ENCODE results near the gene VARS1. TPM values are rescaled to one million over a fixed set of nuclear protein-coding genes. Genes with fewer than 3 reads are reported as not detected.
"Not testable (repeated sequence)": the region's sequence is repeated elsewhere in the genome, so short reads cannot be mapped to it uniquely, and the experiment has no call there.

Gene VARS1
- total RNA-seq, 1 donor from 2014 or later, result 73.4 TPM

DNA sequence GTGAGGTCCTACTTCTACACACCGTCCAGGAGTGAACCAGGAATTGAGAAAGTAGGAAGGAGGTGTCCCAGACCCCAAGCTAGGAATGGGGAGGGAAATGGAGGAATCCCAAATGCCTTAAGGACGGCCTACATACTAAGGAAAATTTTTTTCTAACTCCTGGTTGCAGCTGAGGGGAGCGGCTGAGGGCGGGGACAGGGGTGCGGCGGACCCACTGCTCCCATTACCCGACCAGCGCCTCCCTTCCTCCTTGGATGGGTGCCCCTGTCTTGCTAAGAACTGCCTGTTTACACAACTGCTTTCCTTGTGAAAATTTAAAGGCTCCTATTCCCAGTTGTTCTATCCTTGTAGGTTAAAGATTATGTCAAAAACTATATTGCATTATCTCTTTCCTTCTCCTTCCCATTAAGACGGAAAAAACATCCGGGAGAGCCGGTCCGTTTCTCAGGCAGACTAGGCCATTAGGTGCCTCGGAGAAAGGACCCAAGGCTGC, 31.3 kb upstream of the VARS1 start:
- no peaks in the 10 kb centered on the region for H3K27me3 Mint-ChIP-seq (ENCODE audit: unreplicated experiment)
- DNase-seq (ENCODE audit: extremely low spot score, unreplicated experiment), result peak; percentile 88
- H3K27ac Mint-ChIP-seq (ENCODE audit: unreplicated experiment), result peak overlapping the region; percentile 99
- peak overlapping the region; percentile 87 for H3K4me3 Mint-ChIP-seq (ENCODE audit: unreplicated experiment)
- peaks cover 42% of the 10 kb centered on the region for H3K4me1 Mint-ChIP-seq (ENCODE audit: unreplicated experiment)
- TF ChIP-seq CTCF (IDR thresholded peaks at IDR 0.05), result no peak
- H3K36me3 Mint-ChIP-seq (ENCODE audit: unreplicated experiment), result no peaks in the 10 kb centered on the region
- H3K9me3 Mint-ChIP-seq (ENCODE audit: unreplicated experiment), result no peaks in the 10 kb centered on the region

- Mint-ChIP-seq H3K4me3 (ENCODE audit: unreplicated experiment) (peak overlapping the region; percentile 87), H3K9me3 (ENCODE audit: unreplicated experiment) (no peaks in the 10 kb centered on the region), H3K27ac (ENCODE audit: unreplicated experiment) (peak overlapping the region; percentile 99), H3K4me1 (ENCODE audit: unreplicated experiment) (peaks cover 42% of the 10 kb centered on the region), H3K36me3 (ENCODE audit: unreplicated experiment) (no peaks in the 10 kb centered on the region), H3K27me3 (ENCODE audit: unreplicated experiment) (no peaks in the 10 kb centered on the region)
- no peak for DNase-seq (ENCODE audit: extremely low spot score, unreplicated experiment)
- no peak for TF ChIP-seq CTCF (IDR thresholded peaks at IDR 0.05)
Measured at GRCh38 chr6:31825553-31825952, 30.0 kb upstream of the VARS1 start.

DNA sequence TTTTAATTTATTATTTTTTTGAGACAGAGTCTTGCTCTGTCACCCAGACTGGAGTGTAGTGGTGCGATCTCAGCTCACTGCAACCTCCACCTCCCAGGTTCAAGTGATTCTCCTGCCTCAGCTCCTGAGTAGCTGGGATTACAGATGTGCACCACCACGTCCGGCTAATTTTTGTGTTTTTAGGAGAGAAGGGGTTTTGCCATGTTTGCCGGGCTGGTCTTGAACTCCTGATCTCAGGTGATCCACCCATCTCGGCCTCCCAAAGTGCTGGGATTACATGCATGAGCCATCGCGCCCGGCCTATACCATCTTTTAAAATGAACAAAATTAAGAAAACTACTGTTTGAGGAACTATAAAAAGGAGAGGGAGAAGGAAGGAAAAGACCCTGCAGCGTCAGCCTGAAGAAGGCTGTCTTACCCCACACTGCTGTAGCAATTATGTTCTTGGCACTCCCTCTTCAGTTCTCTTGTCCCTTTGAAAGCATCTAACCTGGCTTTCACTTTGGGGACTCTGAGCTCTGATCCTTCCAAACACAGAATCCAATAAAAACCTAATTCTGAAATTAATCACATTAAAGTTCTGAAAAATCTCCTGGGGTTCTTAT, 28.1 kb upstream of the VARS1 start:
- H3K4me1 Mint-ChIP-seq (ENCODE audit: unreplicated experiment), result peaks cover 39% of the 10 kb centered on the region
- H3K27ac Mint-ChIP-seq (ENCODE audit: unreplicated experiment), result not testable (repeated sequence)

DNA sequence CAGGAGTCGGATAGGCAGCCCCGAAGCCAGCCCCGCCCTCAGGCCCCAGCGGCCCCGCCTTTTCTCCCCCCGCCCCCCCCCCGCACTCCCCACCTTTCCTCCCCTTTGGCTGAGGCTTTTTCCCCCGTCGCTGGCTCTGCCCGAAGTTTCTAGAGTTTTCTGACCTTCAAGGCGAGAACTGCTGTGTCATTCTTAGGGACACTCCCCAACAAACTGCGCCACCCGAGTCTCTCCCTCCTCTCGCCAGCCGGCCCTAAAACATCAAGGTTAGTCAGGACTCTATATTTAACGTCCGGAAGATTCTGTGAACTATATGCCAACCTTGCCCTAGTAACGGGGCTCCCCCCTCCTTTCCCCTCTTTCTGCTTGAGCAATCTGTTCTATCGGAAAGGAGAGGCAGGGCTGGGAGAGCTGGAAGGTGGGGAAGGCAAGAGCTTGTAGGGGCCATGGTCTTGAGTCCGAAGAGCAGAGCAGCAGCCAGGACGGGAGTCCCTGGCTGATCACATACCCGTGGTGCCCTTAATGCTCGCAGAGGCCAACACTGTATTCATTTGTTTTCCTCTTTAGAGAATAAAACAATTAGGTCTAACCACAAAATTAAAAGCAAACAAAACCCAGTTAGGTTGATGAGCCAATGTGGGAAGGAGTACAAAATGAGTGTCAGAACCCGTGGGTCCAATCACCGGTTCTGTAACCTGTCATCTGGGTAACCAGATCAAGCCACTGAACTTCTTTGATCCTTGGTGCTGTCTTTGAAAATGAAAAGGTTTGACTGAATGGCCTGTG, 26.7 kb upstream of the VARS1 start:
- peaks cover 44% of the 10 kb centered on the region for H3K4me1 Mint-ChIP-seq (ENCODE audit: unreplicated experiment)
- peak overlapping the region; percentile 99 for H3K27ac Mint-ChIP-seq (ENCODE audit: unreplicated experiment)
- H3K9me3 Mint-ChIP-seq (ENCODE audit: unreplicated experiment), result no peaks in the 10 kb centered on the region
- H3K4me3 Mint-ChIP-seq (ENCODE audit: unreplicated experiment), result peak overlapping the region; percentile 90
- no peaks in the 10 kb centered on the region for H3K27me3 Mint-ChIP-seq (ENCODE audit: unreplicated experiment)
- no peak for DNase-seq (ENCODE audit: extremely low spot score, unreplicated experiment)
- no peak for TF ChIP-seq CTCF (IDR thresholded peaks at IDR 0.05)
- H3K36me3 Mint-ChIP-seq (ENCODE audit: unreplicated experiment), result no peaks in the 10 kb centered on the region

More for the DNA sequence above, 28.1 kb upstream of the VARS1 start:
- not testable (repeated sequence) for H3K27me3 Mint-ChIP-seq (ENCODE audit: unreplicated experiment); H3K9me3 Mint-ChIP-seq (ENCODE audit: unreplicated experiment); H3K36me3 Mint-ChIP-seq (ENCODE audit: unreplicated experiment); H3K4me3 Mint-ChIP-seq (ENCODE audit: unreplicated experiment); DNase-seq (ENCODE audit: extremely low spot score, unreplicated experiment)

GRCh38 chr6:31821301-31822035, 25.9 kb upstream of the VARS1 start:
- Mint-ChIP-seq H3K27me3 (ENCODE audit: unreplicated experiment) (no peaks in the 10 kb centered on the region), H3K4me1 (ENCODE audit: unreplicated experiment) (peaks cover 39% of the 10 kb centered on the region)
- no peak for DNase-seq (ENCODE audit: extremely low spot score, unreplicated experiment)

DNA sequence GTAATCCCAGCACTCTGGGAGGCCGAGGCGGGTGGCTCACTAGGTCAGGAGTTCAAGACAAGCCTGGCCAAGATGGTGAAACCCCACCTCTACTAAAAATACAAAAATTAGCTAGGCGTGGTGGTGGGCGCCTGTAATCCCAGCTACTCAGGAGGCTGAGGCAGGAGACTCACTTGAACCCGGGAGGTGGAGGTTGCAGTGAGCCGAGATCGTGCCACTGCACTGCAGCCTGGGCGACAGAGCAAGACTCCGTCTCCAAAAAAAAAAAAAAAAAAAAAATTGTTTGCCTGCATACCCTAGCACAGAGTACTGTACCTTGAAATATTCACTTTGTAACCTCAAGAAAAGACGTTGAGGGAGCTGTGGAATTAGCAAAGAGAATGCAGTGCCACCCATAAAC, 24.8 kb upstream of the VARS1 start:
- H3K36me3 Mint-ChIP-seq (ENCODE audit: unreplicated experiment); H3K4me3 Mint-ChIP-seq (ENCODE audit: unreplicated experiment); DNase-seq (ENCODE audit: extremely low spot score, unreplicated experiment); H3K27me3 Mint-ChIP-seq (ENCODE audit: unreplicated experiment); H3K9me3 Mint-ChIP-seq (ENCODE audit: unreplicated experiment); H3K27ac Mint-ChIP-seq (ENCODE audit: unreplicated experiment): not testable (repeated sequence)
- H3K4me1 Mint-ChIP-seq (ENCODE audit: unreplicated experiment), result peaks cover 35% of the 10 kb centered on the region

More at GRCh38 chr6:31821301-31822035, 25.9 kb upstream of the VARS1 start:
- H3K36me3 Mint-ChIP-seq (ENCODE audit: unreplicated experiment), result no peaks in the 10 kb centered on the region
- H3K4me3 Mint-ChIP-seq (ENCODE audit: unreplicated experiment), result peak overlapping the region; percentile 90
- no peaks in the 10 kb centered on the region for H3K9me3 Mint-ChIP-seq (ENCODE audit: unreplicated experiment)
- no peak for TF ChIP-seq CTCF (IDR thresholded peaks at IDR 0.05)
- H3K27ac Mint-ChIP-seq (ENCODE audit: unreplicated experiment), result peak overlapping the region; percentile 99
